GM12891 (cell line): ENCODE results near the gene PIGU.

Experiments
- POLR2AphosphoS5 ChIP-seq: IDR thresholded peaks from 2 replicates; pipeline ENCODE4 v1.6.1; 2011; ENCODE audit warnings: low read depth, low read length, control low read depth
- TAF1 ChIP-seq: IDR thresholded peaks from 2 replicates; pipeline ENCODE4 v1.6.1; 2011; ENCODE audit warnings: low read depth, low read length, control low read depth

- no peak for TF ChIP-seq TAF1
- no peak for TF ChIP-seq POLR2AphosphoS5
These were observed 29.5 kb upstream of the PIGU start for GRCh38 chr20:34706302-34706875.
